ENCODE results near the gene NKX3-2. TPM values are rescaled to one million over a fixed set of nuclear protein-coding genes. Genes with fewer than 3 reads are reported as not detected.

The NKX3-2 gene
- total RNA-seq, 1 experiment from 2014 or later, result 1.4 TPM

DNA sequence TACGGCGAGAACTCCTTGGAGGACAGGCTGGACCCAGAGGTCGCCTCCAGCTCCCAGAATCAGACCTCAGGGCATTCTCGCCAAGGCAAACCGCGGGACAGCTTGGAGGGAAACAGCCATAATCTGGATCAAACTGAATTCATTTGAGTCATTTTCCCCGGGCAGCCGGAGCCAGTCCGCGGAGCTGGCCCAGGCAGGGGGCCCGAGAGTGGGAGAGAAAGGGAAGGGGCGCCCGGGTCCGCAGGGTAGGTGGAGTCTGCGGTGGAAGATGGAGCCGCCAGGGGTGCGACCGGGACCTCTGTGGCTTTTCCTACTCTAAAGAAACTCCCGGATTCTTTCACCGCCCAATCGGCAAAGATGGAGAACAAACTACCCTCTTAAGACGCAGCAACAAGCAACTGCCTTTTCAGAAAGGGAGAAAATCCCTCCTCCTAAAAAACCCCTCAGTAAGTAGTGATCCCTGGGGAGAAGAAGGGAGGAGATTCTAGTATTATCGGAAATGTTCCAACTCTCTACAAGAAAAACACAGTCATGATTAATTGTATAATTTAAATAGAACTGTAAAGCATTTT lies 5.2 kb downstream of the NKX3-2 start:
- H3K79me2 ChIP-seq (ENCODE audit: insufficient read depth, low read length), result no peaks in the 10 kb centered on the region
- no peaks in the 10 kb centered on the region for H3K27me3 ChIP-seq (ENCODE audit: insufficient read depth, low read length)
- no peaks in the 10 kb centered on the region for H3K9me3 ChIP-seq (ENCODE audit: control insufficient read depth in 1 of 2, insufficient read depth in 1 of 2, low read depth in 1 of 2, low read length in 2 of 2)
- intact Hi-C loops (cut with micrococcal nuclease), result no loop called here
- no peak overlapping the region for H3K4me3 ChIP-seq (replicated peaks in 1 of 2; ENCODE audit: low read depth in 1 of 2, low read length in 2 of 2)
- no peak for TF ChIP-seq TCF7L2 (IDR thresholded peaks at IDR 0.05; ENCODE audit: borderline replicate concordance, extremely low read depth, insufficient read depth, insufficient read length)
- TF ChIP-seq SIN3A (IDR thresholded peaks at IDR 0.05; ENCODE audit: low read depth), result no peak
- no peak for TF ChIP-seq SP1 (IDR thresholded peaks at IDR 0.05; ENCODE audit: low read depth)
- TF ChIP-seq RAD21 (IDR thresholded peaks at IDR 0.05; ENCODE audit: low read depth), result no peak
- TF ChIP-seq, protein P1, sequence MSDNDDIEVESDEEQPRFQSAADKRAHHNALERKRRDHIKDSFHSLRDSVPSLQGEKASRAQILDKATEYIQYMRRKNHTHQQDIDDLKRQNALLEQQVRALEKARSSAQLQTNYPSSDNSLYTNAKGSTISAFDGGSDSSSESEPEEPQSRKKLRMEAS (IDR thresholded peaks at IDR 0.05), result no peak
- no peak overlapping the region for H3K27ac ChIP-seq (ENCODE audit: low read depth, low read length)
- H2AFZ ChIP-seq (ENCODE audit: low read depth, low read length, poor library complexity, severe bottlenecking), result no peak overlapping the region
- H4K20me1 ChIP-seq (ENCODE audit: insufficient read depth), result no peaks in the 10 kb centered on the region
- ChIA-PET POLR2A (no interaction called here), RAD21 (ENCODE audit: low non-redundant PET in 1 of 2, low total read pairs in 2 of 2, uncharacterized antibody in 2 of 2, unreplicated experiment in 2 of 2) (no interaction called here), CTCF (no interaction called here)
- no peak overlapping the region for H3K9ac ChIP-seq (ENCODE audit: low read length)
- H3K4me1 ChIP-seq (ENCODE audit: control insufficient read depth in 1 of 2, insufficient read depth in 2 of 2, low read length in 2 of 2), result peaks cover 2 to 3% of the 10 kb centered on the region in 2 experiments; a peak in 2 of 4 replicates
- no peak overlapping the region for H3K4me2 ChIP-seq (ENCODE audit: low read length)
- no peaks in the 10 kb centered on the region for H3K9me2 ChIP-seq (ENCODE audit: insufficient read depth)
- ATAC-seq, result no peak
- no peak for DNase-seq (ENCODE audit: low read depth, low spot score)
- H3K36me3 ChIP-seq (ENCODE audit: control insufficient read depth in 1 of 2, insufficient read depth in 2 of 2, low read length in 2 of 2), result no peaks in the 10 kb centered on the region
- no TSS peak for BruUV-seq (replicated peaks)

DNA sequence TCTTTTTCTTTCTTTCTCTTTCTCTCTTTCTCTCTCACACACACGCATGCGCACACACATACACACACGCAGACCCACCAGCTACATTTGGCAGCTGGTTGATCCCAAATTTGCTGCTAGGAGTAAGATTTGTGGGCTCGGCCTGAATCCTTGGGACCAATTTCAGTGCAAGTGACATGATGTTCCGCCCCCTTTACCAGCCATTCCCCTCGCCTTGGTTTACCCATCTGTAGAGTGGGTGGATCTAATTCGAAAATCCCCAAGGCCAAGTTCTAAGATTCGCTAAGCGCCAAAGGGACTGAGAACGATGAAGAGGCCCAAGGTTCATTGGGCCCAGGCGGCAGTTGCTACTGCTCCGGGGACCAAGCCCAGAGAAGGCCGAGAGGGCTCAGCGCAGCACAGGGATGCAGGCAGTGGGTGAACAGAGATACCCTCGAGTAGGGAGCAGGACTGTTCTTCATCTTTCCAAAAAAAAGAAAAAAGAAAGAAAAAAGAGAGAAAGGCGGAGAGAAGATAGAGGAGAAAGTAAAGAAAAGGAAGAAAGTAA lies 5.8 kb downstream of the NKX3-2 start:
- no TSS peak for BruUV-seq (replicated peaks)
- no peaks in the 10 kb centered on the region for H3K36me3 ChIP-seq (ENCODE audit: control insufficient read depth in 1 of 2, insufficient read depth in 2 of 2, low read length in 2 of 2)
- intact Hi-C loops (cut with micrococcal nuclease), result no loop called here
- RAD21 ChIA-PET (ENCODE audit: low non-redundant PET in 1 of 2, low total read pairs in 2 of 2, uncharacterized antibody in 2 of 2, unreplicated experiment in 2 of 2), result no interaction called here
- CTCF ChIA-PET, result no interaction called here
- no peaks in the 10 kb centered on the region for H3K9me2 ChIP-seq (ENCODE audit: insufficient read depth)
- H2AFZ ChIP-seq (ENCODE audit: low read depth, low read length, poor library complexity, severe bottlenecking), result no peak overlapping the region
- H3K4me1 ChIP-seq (ENCODE audit: control insufficient read depth in 1 of 2, insufficient read depth in 2 of 2, low read length in 2 of 2), result no peaks in the 10 kb centered on the region
- H3K4me3 ChIP-seq (replicated peaks in 1 of 2; ENCODE audit: low read depth in 1 of 2, low read length in 2 of 2), result no peak overlapping the region
- no peak overlapping the region for H3K27ac ChIP-seq (ENCODE audit: low read depth, low read length)
- DNase-seq (ENCODE audit: low read depth, low spot score) (no peak), ATAC-seq (no peak)
- no peaks in the 10 kb centered on the region for H4K20me1 ChIP-seq (ENCODE audit: insufficient read depth)
- H3K27me3 ChIP-seq (ENCODE audit: insufficient read depth, low read length), result no peaks in the 10 kb centered on the region
- POLR2A ChIA-PET, result no interaction called here
- no peak overlapping the region for H3K9ac ChIP-seq (ENCODE audit: low read length)
- H3K4me2 ChIP-seq (ENCODE audit: low read length), result no peak overlapping the region
- H3K9me3 ChIP-seq (ENCODE audit: control insufficient read depth in 1 of 2, insufficient read depth in 1 of 2, low read depth in 1 of 2, low read length in 2 of 2), result no peaks in the 10 kb centered on the region
- H3K79me2 ChIP-seq (ENCODE audit: insufficient read depth, low read length), result no peaks in the 10 kb centered on the region
- TF ChIP-seq YY1 (IDR thresholded peaks at IDR 0.05; ENCODE audit: extremely low read depth, insufficient replicate concordance, low read depth, low read length) (no peak), POLR2AphosphoS5 (IDR thresholded peaks at IDR 0.05; ENCODE audit: low read depth, low read length) (no peak), CBX3 (IDR thresholded peaks at IDR 0.05; ENCODE audit: low read depth) (no peak), CEBPB (IDR thresholded peaks at IDR 0.05; ENCODE audit: low read depth) (no peak), TCF7L2 (IDR thresholded peaks at IDR 0.05; ENCODE audit: borderline replicate concordance, extremely low read depth, insufficient read depth, insufficient read length) (no peak), POLR2A (IDR thresholded peaks at IDR 0.05; ENCODE audit: borderline replicate concordance, extremely low read depth, insufficient read depth, insufficient read length) (no peak)
- TF ChIP-seq, protein P2, sequence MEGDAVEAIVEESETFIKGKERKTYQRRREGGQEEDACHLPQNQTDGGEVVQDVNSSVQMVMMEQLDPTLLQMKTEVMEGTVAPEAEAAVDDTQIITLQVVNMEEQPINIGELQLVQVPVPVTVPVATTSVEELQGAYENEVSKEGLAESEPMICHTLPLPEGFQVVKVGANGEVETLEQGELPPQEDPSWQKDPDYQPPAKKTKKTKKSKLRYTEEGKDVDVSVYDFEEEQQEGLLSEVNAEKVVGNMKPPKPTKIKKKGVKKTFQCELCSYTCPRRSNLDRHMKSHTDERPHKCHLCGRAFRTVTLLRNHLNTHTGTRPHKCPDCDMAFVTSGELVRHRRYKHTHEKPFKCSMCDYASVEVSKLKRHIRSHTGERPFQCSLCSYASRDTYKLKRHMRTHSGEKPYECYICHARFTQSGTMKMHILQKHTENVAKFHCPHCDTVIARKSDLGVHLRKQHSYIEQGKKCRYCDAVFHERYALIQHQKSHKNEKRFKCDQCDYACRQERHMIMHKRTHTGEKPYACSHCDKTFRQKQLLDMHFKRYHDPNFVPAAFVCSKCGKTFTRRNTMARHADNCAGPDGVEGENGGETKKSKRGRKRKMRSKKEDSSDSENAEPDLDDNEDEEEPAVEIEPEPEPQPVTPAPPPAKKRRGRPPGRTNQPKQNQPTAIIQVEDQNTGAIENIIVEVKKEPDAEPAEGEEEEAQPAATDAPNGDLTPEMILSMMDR (IDR thresholded peaks at IDR 0.05 in 2 of 3, conservative IDR thresholded peaks at IDR 0.05 in 1 of 3; ENCODE audit: borderline replicate concordance in 1 of 3, insufficient read depth in 1 of 3, low read depth in 2 of 3, low read length in 2 of 3), result no peak
- TF ChIP-seq, protein P3, sequence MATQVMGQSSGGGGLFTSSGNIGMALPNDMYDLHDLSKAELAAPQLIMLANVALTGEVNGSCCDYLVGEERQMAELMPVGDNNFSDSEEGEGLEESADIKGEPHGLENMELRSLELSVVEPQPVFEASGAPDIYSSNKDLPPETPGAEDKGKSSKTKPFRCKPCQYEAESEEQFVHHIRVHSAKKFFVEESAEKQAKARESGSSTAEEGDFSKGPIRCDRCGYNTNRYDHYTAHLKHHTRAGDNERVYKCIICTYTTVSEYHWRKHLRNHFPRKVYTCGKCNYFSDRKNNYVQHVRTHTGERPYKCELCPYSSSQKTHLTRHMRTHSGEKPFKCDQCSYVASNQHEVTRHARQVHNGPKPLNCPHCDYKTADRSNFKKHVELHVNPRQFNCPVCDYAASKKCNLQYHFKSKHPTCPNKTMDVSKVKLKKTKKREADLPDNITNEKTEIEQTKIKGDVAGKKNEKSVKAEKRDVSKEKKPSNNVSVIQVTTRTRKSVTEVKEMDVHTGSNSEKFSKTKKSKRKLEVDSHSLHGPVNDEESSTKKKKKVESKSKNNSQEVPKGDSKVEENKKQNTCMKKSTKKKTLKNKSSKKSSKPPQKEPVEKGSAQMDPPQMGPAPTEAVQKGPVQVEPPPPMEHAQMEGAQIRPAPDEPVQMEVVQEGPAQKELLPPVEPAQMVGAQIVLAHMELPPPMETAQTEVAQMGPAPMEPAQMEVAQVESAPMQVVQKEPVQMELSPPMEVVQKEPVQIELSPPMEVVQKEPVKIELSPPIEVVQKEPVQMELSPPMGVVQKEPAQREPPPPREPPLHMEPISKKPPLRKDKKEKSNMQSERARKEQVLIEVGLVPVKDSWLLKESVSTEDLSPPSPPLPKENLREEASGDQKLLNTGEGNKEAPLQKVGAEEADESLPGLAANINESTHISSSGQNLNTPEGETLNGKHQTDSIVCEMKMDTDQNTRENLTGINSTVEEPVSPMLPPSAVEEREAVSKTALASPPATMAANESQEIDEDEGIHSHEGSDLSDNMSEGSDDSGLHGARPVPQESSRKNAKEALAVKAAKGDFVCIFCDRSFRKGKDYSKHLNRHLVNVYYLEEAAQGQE (IDR thresholded peaks at IDR 0.05; ENCODE audit: low read depth), result no peak
- TF ChIP-seq, protein P4, sequence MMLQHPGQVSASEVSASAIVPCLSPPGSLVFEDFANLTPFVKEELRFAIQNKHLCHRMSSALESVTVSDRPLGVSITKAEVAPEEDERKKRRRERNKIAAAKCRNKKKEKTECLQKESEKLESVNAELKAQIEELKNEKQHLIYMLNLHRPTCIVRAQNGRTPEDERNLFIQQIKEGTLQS (IDR thresholded peaks at IDR 0.05), result no peak
- TF ChIP-seq, protein P1 (IDR thresholded peaks at IDR 0.05), result no peak
